Epithelial cell of prostate (primary cell): Measurements from ENCODE around the gene SLC39A8.

Experiments used
- DNase-seq: peaks from one replicate; pipeline ENCODE4 v3.0.0-alpha.2; 2011; ENCODE audit warnings: low read depth, low spot score
- H3K27ac ChIP-seq: fragments of 450-650 bp; 2 replicates; pipeline ENCODE4 v1.5.1; 2017; ENCODE audit warnings: mild to moderate bottlenecking

The SLC39A8 gene

GRCh38 chr4:102342404-102343074 lies 2.7 kb downstream of the SLC39A8 start:
- no peak overlapping the region for H3K27ac ChIP-seq
- no peak for DNase-seq

DNA sequence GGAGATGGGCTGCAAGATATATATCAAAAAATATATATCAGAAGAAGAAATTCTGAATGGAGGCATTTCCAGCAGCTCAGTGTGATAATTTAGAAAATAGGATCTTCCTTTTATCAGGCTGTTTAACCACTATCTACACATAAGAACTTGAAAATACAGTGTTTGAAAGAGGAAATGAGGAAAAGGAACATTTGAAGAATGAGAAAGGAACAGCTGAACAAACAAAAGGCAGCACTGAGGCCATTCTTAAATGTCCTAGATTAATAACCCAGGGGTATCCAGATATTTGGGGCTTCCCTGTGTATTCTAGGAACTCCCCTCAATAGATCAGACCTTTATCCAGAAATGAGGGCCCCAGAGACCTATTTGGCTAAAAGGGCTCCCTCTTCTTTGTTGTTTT lies 4.1 kb downstream of the SLC39A8 start:
- DNase-seq: no peak
- no peak overlapping the region for H3K27ac ChIP-seq

DNA sequence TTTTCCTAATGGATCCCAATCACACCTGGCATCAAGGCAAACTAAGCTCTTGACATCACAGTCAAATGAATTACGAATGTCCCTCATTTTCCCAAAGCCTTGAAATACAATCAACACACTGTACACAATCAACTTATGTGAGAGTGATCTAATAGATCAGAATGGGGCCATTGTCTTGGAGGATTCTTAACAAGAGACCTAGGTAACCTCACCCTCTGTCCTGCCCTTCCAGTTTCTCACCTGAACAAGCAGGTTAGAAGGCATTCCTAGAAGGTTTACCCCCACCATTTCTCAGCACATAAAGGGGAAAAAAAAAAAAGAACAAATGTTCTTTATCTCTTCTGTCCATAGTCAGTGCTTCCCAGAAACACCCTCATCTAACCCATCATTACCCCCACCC lies 6.3 kb downstream of the SLC39A8 start:
- DNase-seq: peak; percentile 27
- H3K27ac ChIP-seq: peak overlapping the region; percentile 35

DNA sequence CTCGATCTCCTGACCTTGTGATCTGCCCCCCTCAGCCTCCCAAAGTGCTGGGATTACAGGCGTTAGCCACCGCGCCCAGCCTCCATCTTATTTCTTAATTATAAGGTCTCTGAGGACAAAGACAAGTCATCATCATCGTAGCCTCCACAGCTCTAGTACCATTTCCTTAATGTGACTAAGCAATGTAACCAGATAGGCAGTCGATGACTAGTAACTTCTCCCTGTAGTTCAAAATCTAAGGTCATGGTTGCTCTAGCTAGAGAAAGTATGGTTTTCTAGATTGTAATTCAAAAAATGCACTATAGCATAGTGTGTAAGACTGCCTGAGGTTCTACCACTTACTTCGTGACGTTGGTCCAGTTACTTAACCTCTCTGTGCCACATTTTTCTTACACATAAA lies 6.9 kb downstream of the SLC39A8 start:
- H3K27ac ChIP-seq: peak overlapping the region; percentile 35
- DNase-seq: no peak

- no peak for DNase-seq
- no peak overlapping the region for H3K27ac ChIP-seq
These were observed 9.7 kb downstream of the SLC39A8 start for GRCh38 chr4:102335616-102336015.

DNA sequence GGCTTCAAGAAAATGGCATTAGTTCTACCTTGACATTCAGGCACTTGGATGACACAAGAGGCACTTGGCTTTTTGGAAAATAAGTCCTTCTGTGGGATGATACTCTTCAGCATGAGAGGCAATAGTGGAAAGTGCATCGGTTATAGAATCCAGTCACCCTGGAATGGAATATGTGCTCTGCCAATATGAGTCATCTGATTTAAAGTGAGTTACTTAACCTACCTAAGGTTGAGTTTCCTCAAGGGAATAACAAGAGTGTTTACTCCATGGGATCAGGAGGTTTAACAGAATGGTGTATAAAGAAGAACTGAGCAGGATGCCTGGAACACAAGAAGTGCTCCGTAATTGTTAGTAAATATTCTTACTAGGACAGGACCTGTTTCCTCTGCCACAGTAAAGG lies 10.7 kb downstream of the SLC39A8 start:
- DNase-seq: no peak
- H3K27ac ChIP-seq: no peak overlapping the region

GRCh38 chr4:102333787-102334186 lies 11.5 kb downstream of the SLC39A8 start:
- no peak for DNase-seq
- H3K27ac ChIP-seq: no peak overlapping the region

- no peak overlapping the region for H3K27ac ChIP-seq
- no peak for DNase-seq
These were observed 17.2 kb downstream of the SLC39A8 start for GRCh38 chr4:102328045-102328444.

GRCh38 chr4:102326951-102327350 lies 18.3 kb downstream of the SLC39A8 start:
- no peak overlapping the region for H3K27ac ChIP-seq
- no peak for DNase-seq

- DNase-seq: no peak
- no peak overlapping the region for H3K27ac ChIP-seq
These were observed 20.6 kb downstream of the SLC39A8 start for GRCh38 chr4:102324730-102325129.

- no peak for DNase-seq
These were observed 22.5 kb downstream of the SLC39A8 start for GRCh38 chr4:102322736-102323135.

DNA sequence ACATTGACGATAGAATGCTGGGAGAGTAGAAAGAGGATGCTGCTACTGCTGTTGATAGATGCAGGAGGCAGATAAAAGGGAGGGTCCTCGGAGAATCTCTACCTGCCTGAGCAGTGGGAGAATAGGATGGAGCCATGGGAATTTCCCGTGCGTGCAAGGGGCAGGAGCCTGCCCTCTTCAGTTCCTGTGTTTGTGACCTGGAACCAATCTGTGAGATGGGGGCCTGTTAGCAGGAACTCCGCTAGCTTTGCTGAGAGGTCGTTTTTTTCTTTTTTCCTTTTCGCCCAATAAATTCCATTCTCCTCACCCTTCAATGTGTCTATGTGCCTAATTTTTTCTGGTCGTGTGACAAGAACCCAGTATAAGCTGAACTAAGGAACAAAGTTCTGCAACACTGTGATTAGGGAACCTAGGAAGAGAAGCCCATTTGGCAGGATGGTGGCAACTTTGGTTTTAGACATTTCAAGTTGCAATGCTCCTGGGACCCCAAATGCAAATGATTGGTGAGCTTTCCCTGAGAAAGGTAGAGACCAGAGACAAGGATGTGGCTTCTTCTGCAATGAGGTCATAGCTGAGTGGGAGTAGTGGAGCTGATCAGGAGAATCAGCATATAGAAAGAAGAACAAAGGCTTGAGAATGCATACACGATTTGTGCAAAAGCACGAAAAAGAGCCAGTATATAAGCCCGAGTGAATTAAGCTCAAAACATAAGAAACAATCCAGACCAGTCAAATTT lies 23.9 kb downstream of the SLC39A8 start:
- no peak overlapping the region for H3K27ac ChIP-seq
- DNase-seq: no peak

More at GRCh38 chr4:102322736-102323135, 22.5 kb downstream of the SLC39A8 start:
- no peak overlapping the region for H3K27ac ChIP-seq

- DNase-seq: no peak
- H3K27ac ChIP-seq: no peak overlapping the region
These were observed 25.7 kb downstream of the SLC39A8 start for GRCh38 chr4:102319594-102319993.

- DNase-seq: no peak
- peak overlapping the region; percentile 15 for H3K27ac ChIP-seq
These were observed 26.8 kb downstream of the SLC39A8 start for GRCh38 chr4:102318526-102318925.

- peak overlapping the region; percentile 15 for H3K27ac ChIP-seq
- no peak for DNase-seq
These were observed 27.2 kb downstream of the SLC39A8 start for GRCh38 chr4:102318105-102318504.

DNA sequence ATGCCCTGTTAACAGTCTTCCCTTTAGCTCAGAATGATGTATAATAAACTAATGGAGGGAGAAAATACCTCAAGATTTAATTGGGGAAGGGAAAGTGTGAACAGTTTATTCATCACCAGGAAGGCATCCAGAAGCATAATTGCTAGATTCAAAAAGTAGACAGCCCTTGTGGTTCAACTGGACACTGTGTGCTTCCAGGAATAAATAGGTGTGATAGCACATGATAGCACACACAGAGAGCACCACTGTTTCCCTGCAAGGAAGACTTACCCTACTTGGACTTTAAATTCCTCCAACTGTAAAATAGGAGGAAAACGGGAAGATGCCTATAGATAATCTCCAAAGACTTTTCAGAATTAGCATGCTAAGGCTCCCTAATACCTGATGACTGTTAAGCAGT lies 27.8 kb downstream of the SLC39A8 start:
- DNase-seq: no peak
- H3K27ac ChIP-seq: no peak overlapping the region

DNA sequence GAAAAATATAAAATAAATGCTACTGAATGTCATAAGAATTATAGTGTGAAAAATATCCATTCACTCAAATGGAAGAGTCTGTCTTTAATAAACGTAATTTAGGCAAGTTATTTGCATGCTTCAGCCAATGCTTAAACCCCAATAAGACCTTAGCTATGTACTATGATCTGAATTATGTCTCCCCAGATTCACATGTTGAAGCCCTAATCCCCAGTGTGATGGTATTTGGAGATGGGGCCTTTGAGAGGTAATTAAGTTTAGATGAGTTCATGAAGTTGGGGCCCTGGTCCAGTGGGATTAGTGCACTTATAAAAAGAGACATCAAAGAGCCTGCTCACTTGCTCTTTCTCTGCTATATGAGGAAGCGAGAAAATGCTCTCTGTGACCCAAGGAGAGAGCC lies 28.7 kb downstream of the SLC39A8 start:
- H3K27ac ChIP-seq: no peak overlapping the region
- DNase-seq: no peak

GRCh38 chr4:102315532-102315931 lies 29.8 kb downstream of the SLC39A8 start:
- H3K27ac ChIP-seq: no peak overlapping the region
- DNase-seq: no peak

DNA sequence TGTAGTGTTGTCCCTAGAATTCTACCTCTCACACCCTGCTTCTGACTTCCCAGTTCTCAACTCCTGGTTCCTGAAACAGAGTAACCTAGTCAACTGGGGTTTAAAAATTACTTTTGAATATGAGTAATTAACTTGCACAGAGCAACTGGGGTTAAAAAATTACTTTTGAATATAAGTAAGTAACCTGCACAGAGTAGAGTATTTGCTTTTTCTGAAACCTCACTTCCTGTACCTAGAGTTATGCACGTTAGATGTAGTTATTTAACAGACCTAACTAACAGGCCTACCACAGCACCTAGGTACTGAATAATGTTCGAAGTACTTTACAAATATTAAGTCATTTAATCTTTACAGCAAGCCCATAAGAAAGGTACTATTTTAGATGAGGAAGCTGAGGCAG lies 32.9 kb downstream of the SLC39A8 start:
- no peak for DNase-seq
- no peak overlapping the region for H3K27ac ChIP-seq

GRCh38 chr4:102311912-102312311 lies 33.4 kb downstream of the SLC39A8 start:
- H3K27ac ChIP-seq: no peak overlapping the region
- DNase-seq: no peak

- no peak for DNase-seq
- no peak overlapping the region for H3K27ac ChIP-seq
These were observed 33.9 kb downstream of the SLC39A8 start for GRCh38 chr4:102311407-102311806.
